KMS-11 (cell line): ENCODE results near the gene POLR3E.

ENCODE experiments used
- H2AFZ ChIP-seq: fragments of 200-600 bp; sonication (generic); 2 replicates; pipeline ENCODE4 v1.6.1; 2016; ENCODE audit warnings: antibody characterized with exemption, mixed run types, low read depth
- H3K27ac ChIP-seq: fragments of 200-600 bp; sonication (generic); 2 replicates; pipeline ENCODE4 v1.6.1; 2016; ENCODE audit warnings: mild to moderate bottlenecking, mixed run types
- H3K27me3 ChIP-seq: fragments of 200-600 bp; sonication (generic); 2 replicates; pipeline ENCODE4 v1.6.1; 2017; ENCODE audit warnings: mild to moderate bottlenecking, low read depth, mixed run types, moderate library complexity; ENCODE audit not compliant: insufficient read depth
- H3K36me3 ChIP-seq: fragments of 200-600 bp; sonication (generic); 2 replicates; pipeline ENCODE4 v1.6.1; 2017; ENCODE audit warnings: mild to moderate bottlenecking, mixed run types; ENCODE audit not compliant: insufficient read depth
- H3K4me1 ChIP-seq: fragments of 200-600 bp; sonication (generic); 2 replicates; pipeline ENCODE4 v1.6.1; 2016; ENCODE audit warnings: mild to moderate bottlenecking, low read depth, mixed run types; ENCODE audit not compliant: poor library complexity, severe bottlenecking
- H3K4me2 ChIP-seq: fragments of 200-600 bp; sonication (generic); 2 replicates; pipeline ENCODE4 v1.7.0; 2016; ENCODE audit warnings: mild to moderate bottlenecking, mixed run types
- H3K4me3 ChIP-seq: fragments of 200-600 bp; sonication (generic); IDR thresholded peaks from 2 replicates; pipeline ENCODE4 v1.6.1; 2017; ENCODE audit warnings: low read depth, low read length, mixed read lengths; ENCODE audit not compliant: insufficient read depth
- H3K79me2 ChIP-seq: fragments of 200-600 bp; sonication (generic); 2 replicates; pipeline ENCODE4 v1.6.1; 2016; ENCODE audit warnings: low read depth, mixed run types; ENCODE audit not compliant: insufficient read depth
- H3K9ac ChIP-seq: fragments of 200-600 bp; sonication (generic); 2 replicates; pipeline ENCODE4 v1.6.1; 2016; ENCODE audit warnings: mild to moderate bottlenecking, mixed run types
- H4K20me1 ChIP-seq: fragments of 200-600 bp; sonication (generic); 2 replicates; pipeline ENCODE4 v1.6.1; 2016; ENCODE audit warnings: mild to moderate bottlenecking, mixed run types; ENCODE audit not compliant: insufficient read depth
- TF ChIP-seq, protein P1 (sequence below): fragments of 200-600 bp; sonication (generic); conservative IDR thresholded peaks from 2 replicates; pipeline ENCODE4 v1.6.1; 2017; ENCODE audit warnings: low read depth, mild to moderate bottlenecking, antibody characterized with exemption, low read length, moderate library complexity, mixed read lengths

The POLR3E gene

GRCh38 chr16:22353933-22354541 lies 56.8 kb downstream of the POLR3E start:
- H4K20me1 ChIP-seq: no peaks in the 10 kb centered on the region
- no peak overlapping the region for H3K27ac ChIP-seq
- H2AFZ ChIP-seq: no peak overlapping the region
- H3K4me3 ChIP-seq: no peak overlapping the region
- no peaks in the 10 kb centered on the region for H3K27me3 ChIP-seq
- peaks cover 15% of the 10 kb centered on the region; the same call in 1 of the 2 replicates for H3K79me2 ChIP-seq
- no peak overlapping the region for H3K9ac ChIP-seq
- TF ChIP-seq, protein P1, sequence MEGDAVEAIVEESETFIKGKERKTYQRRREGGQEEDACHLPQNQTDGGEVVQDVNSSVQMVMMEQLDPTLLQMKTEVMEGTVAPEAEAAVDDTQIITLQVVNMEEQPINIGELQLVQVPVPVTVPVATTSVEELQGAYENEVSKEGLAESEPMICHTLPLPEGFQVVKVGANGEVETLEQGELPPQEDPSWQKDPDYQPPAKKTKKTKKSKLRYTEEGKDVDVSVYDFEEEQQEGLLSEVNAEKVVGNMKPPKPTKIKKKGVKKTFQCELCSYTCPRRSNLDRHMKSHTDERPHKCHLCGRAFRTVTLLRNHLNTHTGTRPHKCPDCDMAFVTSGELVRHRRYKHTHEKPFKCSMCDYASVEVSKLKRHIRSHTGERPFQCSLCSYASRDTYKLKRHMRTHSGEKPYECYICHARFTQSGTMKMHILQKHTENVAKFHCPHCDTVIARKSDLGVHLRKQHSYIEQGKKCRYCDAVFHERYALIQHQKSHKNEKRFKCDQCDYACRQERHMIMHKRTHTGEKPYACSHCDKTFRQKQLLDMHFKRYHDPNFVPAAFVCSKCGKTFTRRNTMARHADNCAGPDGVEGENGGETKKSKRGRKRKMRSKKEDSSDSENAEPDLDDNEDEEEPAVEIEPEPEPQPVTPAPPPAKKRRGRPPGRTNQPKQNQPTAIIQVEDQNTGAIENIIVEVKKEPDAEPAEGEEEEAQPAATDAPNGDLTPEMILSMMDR: no peak
- H3K4me1 ChIP-seq: peaks cover 36% of the 10 kb centered on the region
- H3K4me2 ChIP-seq: no peak overlapping the region
- H3K36me3 ChIP-seq: peaks cover 4% of the 10 kb centered on the region; the same call in 1 of the 2 replicates

DNA sequence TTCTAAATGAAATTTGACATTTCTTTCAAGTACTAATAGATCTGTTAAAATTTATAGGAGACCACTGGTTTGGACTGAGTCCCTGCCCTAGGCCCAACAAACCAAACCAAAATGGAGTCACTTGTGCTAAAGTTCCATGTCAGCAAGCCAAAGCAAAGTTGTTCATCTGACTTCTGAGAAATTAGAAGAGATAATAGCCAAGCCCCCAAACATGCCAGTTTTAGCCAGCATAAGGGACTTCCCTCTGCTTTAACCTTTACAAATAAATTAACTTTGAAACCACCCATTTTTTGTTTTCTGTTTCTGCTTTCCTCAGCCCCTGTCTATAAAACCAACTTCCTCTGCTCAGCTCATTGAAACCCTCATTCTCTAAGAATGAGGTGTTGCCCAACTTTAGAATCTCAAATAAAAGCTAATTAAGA lies 58.3 kb downstream of the POLR3E start:
- TF ChIP-seq, protein P1: no peak
- H3K4me1 ChIP-seq: peaks cover 43% of the 10 kb centered on the region
- 0 out of 2 replicates have a peak overlapping the region, but pooled peaks have one; percentile 2 for H3K4me2 ChIP-seq
- no peaks in the 10 kb centered on the region for H4K20me1 ChIP-seq
- peaks cover 29% of the 10 kb centered on the region; the same call in 1 of the 2 replicates for H3K79me2 ChIP-seq
- no peaks in the 10 kb centered on the region for H3K27me3 ChIP-seq
- H3K9ac ChIP-seq: no peak overlapping the region
- H3K4me3 ChIP-seq: no peak overlapping the region
- H2AFZ ChIP-seq: no peak overlapping the region
- H3K36me3 ChIP-seq: no peaks in the 10 kb centered on the region; the same call in 1 of the 2 replicates
- H3K27ac ChIP-seq: no peak overlapping the region

DNA sequence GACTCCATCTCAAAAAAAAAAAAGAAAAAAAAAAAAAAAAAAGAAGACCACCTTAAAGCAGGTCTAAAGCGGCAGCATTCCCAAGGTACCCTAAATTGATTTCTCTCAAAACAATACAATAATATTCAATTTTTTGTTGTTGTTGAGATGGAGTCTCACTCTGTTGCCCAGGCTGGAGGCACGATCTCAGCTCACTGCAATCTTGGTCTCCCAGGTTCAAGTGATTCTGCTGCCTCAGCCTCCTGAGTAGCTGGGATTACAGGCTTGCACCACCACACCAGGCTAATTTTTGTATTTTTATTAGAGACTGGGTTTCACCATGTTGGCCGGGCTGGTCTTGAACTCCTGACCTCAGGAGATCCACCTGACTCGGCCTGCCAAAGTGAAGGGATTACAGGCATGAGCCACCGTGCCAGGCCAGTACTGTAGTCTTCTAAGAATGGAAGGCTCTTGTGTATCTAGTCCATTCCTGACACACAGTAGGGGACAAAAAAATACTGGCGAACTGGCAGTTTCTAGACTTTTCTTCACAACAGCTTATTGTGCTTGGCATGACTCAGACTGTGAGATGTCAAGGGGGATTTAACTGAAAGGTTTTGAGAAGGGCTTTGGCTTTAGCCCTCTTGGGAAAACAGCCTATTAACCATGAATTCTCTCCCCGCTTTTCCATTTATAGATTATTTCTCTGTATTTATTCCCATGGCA lies 59.9 kb downstream of the POLR3E start:
- no peak overlapping the region for H3K27ac ChIP-seq

DNA sequence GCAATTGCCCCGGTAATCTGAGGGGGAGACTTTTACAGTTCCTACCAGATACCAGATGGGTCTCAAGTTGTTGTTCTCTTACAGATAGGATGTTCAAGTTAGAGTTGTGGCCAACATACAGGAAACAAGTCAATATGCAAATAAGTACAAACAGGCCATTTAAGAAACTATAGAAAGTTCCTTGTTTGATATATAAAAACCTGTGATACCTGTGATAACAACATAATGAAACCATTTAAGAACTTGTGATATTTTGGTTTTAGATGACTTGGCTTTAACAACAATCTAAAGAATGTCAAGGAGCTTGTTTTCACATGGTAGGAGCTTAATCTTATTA lies 60.4 kb downstream of the POLR3E start:
- TF ChIP-seq, protein P1: no peak
- H3K4me2 ChIP-seq: no peak overlapping the region
- no peak overlapping the region for H3K9ac ChIP-seq
- H3K27ac ChIP-seq: no peak overlapping the region
- peaks cover 20% of the 10 kb centered on the region; the same call in 1 of the 2 replicates for H3K79me2 ChIP-seq
- peaks cover 61% of the 10 kb centered on the region for H3K4me1 ChIP-seq
- no peaks in the 10 kb centered on the region for H4K20me1 ChIP-seq
- H3K4me3 ChIP-seq: no peak overlapping the region
- no peaks in the 10 kb centered on the region for H3K27me3 ChIP-seq
- no peaks in the 10 kb centered on the region; the same call in 1 of the 2 replicates for H3K36me3 ChIP-seq
- H2AFZ ChIP-seq: no peak overlapping the region

More for the DNA sequence above, 59.9 kb downstream of the POLR3E start:
- Histone ChIP-seq H3K27me3 (no peaks in the 10 kb centered on the region), H3K4me1 (peaks cover 56% of the 10 kb centered on the region), H3K9ac (no peak overlapping the region), H4K20me1 (no peaks in the 10 kb centered on the region), H2AFZ (no peak overlapping the region), H3K79me2 (peaks cover 25% of the 10 kb centered on the region; the same call in 1 of the 2 replicates), H3K4me2 (no peak overlapping the region), H3K36me3 (no peaks in the 10 kb centered on the region; the same call in 1 of the 2 replicates), H3K4me3 (no peak overlapping the region)
- TF ChIP-seq, protein P1: no peak
